ENCODE data around the gene SORCS2. TPM values are rescaled to one million over a fixed set of nuclear protein-coding genes. Genes with fewer than 3 reads are reported as not detected.

The SORCS2 gene
- total and polyA plus RNA-seq, 2 of the 13 experiments (the other 11 are each of a cell fraction or from before 2014, with no cell fraction given) = 0.82 to 1.0 TPM

DNA sequence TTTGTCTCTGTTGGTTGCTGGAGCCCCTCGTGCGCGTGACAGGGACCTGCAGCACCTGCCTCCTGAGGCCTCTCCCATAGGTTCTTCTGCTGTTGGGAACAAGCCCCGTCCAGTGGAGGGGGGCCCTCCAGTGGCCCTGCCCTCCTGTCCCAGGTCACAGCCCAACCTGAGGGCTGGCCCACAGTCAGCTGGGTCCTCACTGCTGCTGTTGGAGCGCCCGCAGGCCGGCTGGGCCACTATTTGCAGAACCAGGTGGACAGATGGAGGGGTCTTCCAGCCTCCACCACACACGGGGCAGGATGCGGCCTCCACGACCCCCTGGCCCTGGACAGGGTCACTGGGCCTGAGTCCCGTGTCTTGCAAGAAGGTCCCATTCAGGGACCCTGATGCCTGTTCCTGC is 293.8 kb downstream of the SORCS2 start (continued):
- TF ChIP-seq ZNF383 (CRISPR knock-in tag; IDR thresholded peaks at IDR 0.05; ENCODE audit: borderline replicate concordance) = no peak
- TF ChIP-seq MAZ (IDR thresholded peaks at IDR 0.05; ENCODE audit: borderline replicate concordance, low read depth, low read length) = no peak
- TF ChIP-seq MAZ (CRISPR knock-in tag; IDR thresholded peaks at IDR 0.05; ENCODE audit: low read depth) = no peak
- TF ChIP-seq MTA1 (CRISPR knock-in tag; IDR thresholded peaks at IDR 0.05; ENCODE audit: borderline replicate concordance) = no peak
- no peak for TF ChIP-seq IKZF1 (IDR thresholded peaks at IDR 0.05)
- no peak for TF ChIP-seq TAF1 (CRISPR knock-in tag; IDR thresholded peaks at IDR 0.05)
- TF ChIP-seq CREB1 (IDR thresholded peaks at IDR 0.05) = no peak
- no peak for TF ChIP-seq CREB1 (CRISPR knock-in tag; IDR thresholded peaks at IDR 0.05)
- no peak for TF ChIP-seq ZNF33A (CRISPR knock-in tag; IDR thresholded peaks at IDR 0.05; ENCODE audit: borderline replicate concordance)
- TF ChIP-seq JDP2 (CRISPR knock-in tag; IDR thresholded peaks at IDR 0.05; ENCODE audit: borderline replicate concordance) = no peak

DNA sequence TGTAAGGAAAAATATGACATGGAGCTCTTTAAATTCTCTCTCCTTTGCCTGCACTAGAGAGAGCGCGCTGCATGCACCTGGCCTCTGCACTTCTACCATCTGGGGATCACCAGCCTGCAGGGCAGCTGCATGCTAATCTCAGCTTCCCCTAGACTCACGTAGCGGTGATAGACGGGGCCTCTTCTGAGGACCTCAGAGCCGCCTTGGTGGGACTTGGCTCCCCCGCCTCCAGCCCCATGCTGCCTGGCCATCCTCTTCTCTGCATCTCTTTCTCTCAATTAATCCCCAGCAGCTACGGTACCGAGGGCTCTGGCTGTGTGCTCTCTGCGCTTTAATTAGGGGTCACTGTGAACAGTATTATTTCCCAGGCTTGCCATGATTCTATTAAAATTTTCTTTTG is 295.2 kb downstream of the SORCS2 start:
- ATAC-seq = no peak
- CTCF ChIA-PET (ENCODE audit: low intra/inter-chr PET ratio, low total read pairs) = no interaction called here

More for the DNA sequence above, 295.2 kb downstream of the SORCS2 start:
- H3K36me3 ChIP-seq (replicated peaks in 1 of 2; ENCODE audit: control insufficient read depth in 1 of 2, insufficient read depth in 2 of 2, low read length in 2 of 2) = no peaks in the 10 kb centered on the region
- peaks cover 9 to 71% of the 10 kb centered on the region in 2 experiments for H3K27me3 ChIP-seq (ENCODE audit: control insufficient read depth in 1 of 2, insufficient read depth in 2 of 2, low read length in 2 of 2)
- POLR2A ChIA-PET = no interaction called here
- no peaks in the 10 kb centered on the region for H3K9me3 ChIP-seq (ENCODE audit: low read length)
- no peak overlapping the region for H3K4me3 ChIP-seq (replicated peaks in 1 of 3; ENCODE audit: insufficient read depth in 1 of 3, low read depth in 2 of 3, low read length in 3 of 3)
- no peak overlapping the region for H2AFZ ChIP-seq (ENCODE audit: low read length)
- FAIRE-seq (no peak), DNase-seq (ENCODE audit: low spot score) (no peak)
- no peak overlapping the region for H3K9ac ChIP-seq (ENCODE audit: insufficient read depth, low read depth, low read length)
- in situ Hi-C loops (cut with HindIII; ENCODE audit: extremely low pct_ligation_motif_present, low pct_unique_long_range_greater_than_20kb) (no loop called here), intact Hi-C loops (cut with micrococcal nuclease; ENCODE audit: unreplicated experiment) (no loop called here)
- BruUV-seq (replicated peaks) = no TSS peak
- no peak overlapping the region for H3K27ac ChIP-seq (ENCODE audit: extremely low read length, insufficient read depth, low read length)
- no peaks in the 10 kb centered on the region for H3K4me1 ChIP-seq (ENCODE audit: insufficient read depth, low read length)
- TF ChIP-seq SMAD1 (CRISPR knock-in tag; IDR thresholded peaks at IDR 0.05; ENCODE audit: borderline replicate concordance, low read depth) (no peak), ZNF224 (CRISPR knock-in tag; IDR thresholded peaks at IDR 0.05) (no peak), BORCS8-MEF2B (CRISPR knock-in tag; IDR thresholded peaks at IDR 0.05) (no peak), ZNF432 (CRISPR knock-in tag; IDR thresholded peaks at IDR 0.05; ENCODE audit: borderline replicate concordance) (no peak), CCDC6 (CRISPR knock-in tag; IDR thresholded peaks at IDR 0.05) (no peak), CC2D1A (CRISPR knock-in tag; IDR thresholded peaks at IDR 0.05) (no peak), ZNF572 (CRISPR knock-in tag; IDR thresholded peaks at IDR 0.05) (no peak), SPEN (CRISPR knock-in tag; IDR thresholded peaks at IDR 0.05; ENCODE audit: low read depth) (no peak), SRSF1 (optimal IDR thresholded peaks at IDR 0.05; ENCODE audit: low read depth, low read length) (no peak), PAWR (CRISPR knock-in tag; IDR thresholded peaks at IDR 0.05; ENCODE audit: borderline replicate concordance) (no peak), TCF7 (IDR thresholded peaks at IDR 0.05; ENCODE audit: low read depth) (no peak)
- H3K79me2 ChIP-seq (ENCODE audit: insufficient read depth, low read length) = no peaks in the 10 kb centered on the region
- no peak overlapping the region for H3K4me2 ChIP-seq (ENCODE audit: low read depth, low read length)
- no peaks in the 10 kb centered on the region for H4K20me1 ChIP-seq (ENCODE audit: insufficient read depth, low read length)
- WGBS (ENCODE audit: low lambda C conversion rate) = 47% methylated on average over 7 of the region's 10 CpGs
